ENCODE results near the gene ERN1.
"Not testable (repeated sequence)": the region's sequence is repeated elsewhere in the genome, so short reads cannot be mapped to it uniquely, and the experiment has no call there.

Gene ERN1

GRCh38 chr17:64024781-64025731, 104.9 kb downstream of the ERN1 start:
- peak; percentile 17 for DNase-seq (ENCODE audit: low read depth)

GRCh38 chr17:64024215-64024654, 105.7 kb downstream of the ERN1 start:
- no peak for DNase-seq (ENCODE audit: low read depth)

- no peak for DNase-seq (ENCODE audit: low read depth)
Observed at GRCh38 chr17:64022611-64023063, 107.3 kb downstream of the ERN1 start.

DNA sequence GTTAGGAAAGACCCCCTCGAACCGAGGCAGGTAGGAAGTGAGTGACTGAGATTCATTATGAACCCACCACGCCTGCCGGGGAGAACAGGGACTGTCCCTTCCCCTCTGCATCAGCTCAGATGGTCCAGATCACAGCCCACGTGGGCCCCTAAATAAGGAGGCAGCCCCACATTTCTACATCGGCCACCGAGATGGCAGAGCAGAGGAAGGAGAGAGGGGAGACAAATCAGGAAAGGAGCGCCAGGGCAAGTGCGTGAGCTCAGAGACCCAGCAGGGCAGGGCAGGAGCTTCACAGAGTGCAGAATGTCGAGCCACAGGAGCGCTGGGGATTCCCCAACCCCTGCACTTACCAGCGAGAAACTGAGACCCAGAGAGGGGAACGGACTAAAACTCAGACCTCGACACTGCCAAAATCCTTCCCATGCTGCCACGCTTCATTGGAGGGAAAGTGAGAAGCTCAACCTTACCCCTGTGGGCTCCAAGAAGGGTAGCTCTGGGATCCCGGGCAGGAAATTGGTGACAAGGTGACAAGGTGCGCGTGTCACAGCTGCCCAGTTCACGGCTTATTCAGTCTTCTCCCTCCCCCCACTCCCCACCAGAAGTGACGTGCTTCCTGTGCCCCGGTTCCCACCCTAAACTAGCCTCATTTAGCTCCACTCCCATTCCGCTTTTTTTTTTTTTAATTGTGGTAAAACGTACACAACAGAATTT, 109.7 kb downstream of the ERN1 start, which contains the start of gene ICAM2:
TSS of gene ICAM2 (minus strand) at position 578 of the 711 bp plus-strand sequence. CDS start 13,942 bp downstream, outside the sequence.
- peak; percentile 81 for DNase-seq (ENCODE audit: low read depth)

- DNase-seq (ENCODE audit: low read depth), result not testable (repeated sequence)
Observed at GRCh38 chr17:64019551-64019961, 110.4 kb downstream of the ERN1 start.

DNA sequence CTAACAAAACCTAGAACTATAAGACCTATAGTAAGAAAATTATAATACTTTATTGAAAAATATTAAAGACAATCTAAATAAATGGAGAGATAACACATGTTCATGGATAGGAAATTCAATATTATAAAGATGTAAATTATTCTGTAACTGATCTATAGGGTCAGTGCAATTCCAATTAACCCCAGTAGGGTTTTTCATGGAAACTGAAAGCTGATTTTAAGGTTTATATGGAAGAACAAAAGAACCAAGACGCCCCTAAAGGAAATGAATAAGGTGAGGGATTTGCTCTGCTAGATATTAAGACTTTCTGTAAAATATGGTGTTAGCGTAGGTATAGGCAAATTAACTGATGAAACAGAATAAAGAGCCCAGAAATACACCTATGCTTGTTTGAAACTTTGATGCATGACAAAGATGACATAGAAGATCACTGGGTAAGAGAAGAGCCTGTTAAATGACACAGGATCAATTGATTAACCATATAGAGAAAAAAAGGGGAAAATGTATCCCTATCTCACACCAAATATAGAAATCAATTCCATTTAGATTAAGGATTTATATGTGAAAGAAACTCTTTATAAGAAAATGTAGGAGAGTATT, 112.5 kb downstream of the ERN1 start:
- no peak for DNase-seq (ENCODE audit: low read depth)

DNA sequence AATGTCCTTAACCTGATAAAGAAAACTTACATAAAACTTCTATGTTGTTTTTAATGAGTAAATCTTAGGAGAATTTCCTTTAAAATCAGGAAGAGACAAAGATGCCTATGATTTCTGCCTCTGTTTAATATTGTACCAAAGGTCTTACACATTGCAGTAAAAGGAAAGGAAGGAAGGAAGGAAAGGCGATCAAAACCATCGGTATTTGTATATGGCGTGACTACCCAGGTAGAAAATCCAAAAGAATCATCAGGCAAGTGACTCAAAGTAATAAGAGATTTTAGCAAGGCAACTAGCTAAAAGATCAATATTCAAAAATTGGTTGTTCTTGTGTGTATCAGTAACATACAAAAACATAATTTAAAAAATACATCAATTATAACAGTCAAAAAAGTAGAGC, 113.0 kb downstream of the ERN1 start:
- DNase-seq (ENCODE audit: low read depth), result no peak

DNA sequence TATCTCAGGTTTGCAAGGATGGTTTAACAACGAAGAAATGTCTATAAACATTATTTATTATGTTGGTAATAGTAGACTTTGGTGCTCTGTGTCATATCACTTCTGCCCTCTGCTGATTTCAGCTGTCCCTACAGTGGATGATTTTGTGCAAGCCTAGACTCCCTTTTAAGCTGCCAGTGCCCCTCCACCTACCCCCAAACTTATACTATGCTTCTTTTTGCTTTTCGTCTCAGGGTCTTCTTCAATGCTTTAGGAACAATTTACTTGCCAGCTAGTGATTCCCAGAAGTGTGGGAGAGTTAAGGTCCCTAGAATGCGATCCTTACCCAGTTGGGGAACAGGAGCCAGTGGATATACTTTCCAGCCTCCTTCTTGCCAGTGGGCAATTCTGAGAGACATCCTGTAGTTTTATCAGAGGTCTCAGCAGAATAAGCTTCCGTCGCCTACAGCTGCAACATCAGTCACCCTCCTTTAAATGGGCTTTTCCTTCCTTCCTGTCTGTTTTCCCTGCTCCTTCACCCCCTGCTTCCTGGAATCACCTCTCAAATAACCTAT, 113.6 kb downstream of the ERN1 start:
- no peak for DNase-seq (ENCODE audit: low read depth)

DNA sequence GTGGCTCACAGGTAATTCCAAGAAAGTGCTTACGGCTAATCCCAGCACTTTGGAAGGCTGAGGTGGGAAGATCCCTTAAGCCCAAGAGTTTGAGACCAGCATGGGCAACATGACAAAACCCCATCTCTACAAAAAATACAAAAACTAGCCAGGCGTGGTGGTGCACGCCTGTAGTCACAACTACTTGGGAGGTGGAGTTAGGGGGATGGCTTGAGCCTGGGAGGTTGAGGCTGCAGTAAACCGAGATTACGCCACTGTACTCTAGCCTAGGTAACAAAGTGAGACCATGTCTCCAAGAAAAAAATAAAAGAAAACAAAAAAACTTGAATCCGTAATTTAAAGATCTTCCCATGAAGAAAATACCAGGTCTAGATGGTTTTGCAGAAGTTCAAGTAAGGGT, 114.5 kb downstream of the ERN1 start:
- no peak for DNase-seq (ENCODE audit: low read depth)

GRCh38 chr17:64009571-64010402, 120.2 kb downstream of the ERN1 start:
- no peak for DNase-seq (ENCODE audit: low read depth)

DNA sequence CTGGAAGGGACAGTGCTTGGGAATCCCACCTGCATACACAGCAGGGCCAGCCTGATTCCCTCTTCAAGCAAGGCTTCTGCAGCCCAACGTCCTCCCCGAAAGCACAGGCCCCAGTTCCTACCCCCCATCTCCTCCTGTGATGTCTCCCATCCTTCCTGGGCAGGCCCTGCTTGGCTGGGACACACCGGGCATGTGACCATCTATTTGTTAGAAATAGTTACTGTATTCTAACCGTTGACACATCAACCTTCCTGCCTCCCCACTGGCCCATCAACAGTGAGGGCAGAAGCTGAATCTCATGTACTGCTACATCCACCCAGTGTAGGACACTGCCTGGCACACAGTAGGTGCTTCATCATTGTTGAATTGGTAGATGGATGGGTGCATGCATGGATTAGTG, 121.1 kb downstream of the ERN1 start:
- no peak for DNase-seq (ENCODE audit: low read depth)

- no peak for DNase-seq (ENCODE audit: low read depth)
Observed at GRCh38 chr17:64008346-64008745, 121.6 kb downstream of the ERN1 start.

- no peak for DNase-seq (ENCODE audit: low read depth)
Observed at GRCh38 chr17:64007838-64008282, 122.1 kb downstream of the ERN1 start.

- DNase-seq (ENCODE audit: low read depth), result not testable (repeated sequence)
Observed at GRCh38 chr17:64007089-64007837, 122.7 kb downstream of the ERN1 start.

GRCh38 chr17:64006361-64007088, 123.4 kb downstream of the ERN1 start:
- no peak for DNase-seq (ENCODE audit: low read depth)

GRCh38 chr17:64005734-64006167, 124.2 kb downstream of the ERN1 start:
- DNase-seq (ENCODE audit: low read depth), result no peak

DNA sequence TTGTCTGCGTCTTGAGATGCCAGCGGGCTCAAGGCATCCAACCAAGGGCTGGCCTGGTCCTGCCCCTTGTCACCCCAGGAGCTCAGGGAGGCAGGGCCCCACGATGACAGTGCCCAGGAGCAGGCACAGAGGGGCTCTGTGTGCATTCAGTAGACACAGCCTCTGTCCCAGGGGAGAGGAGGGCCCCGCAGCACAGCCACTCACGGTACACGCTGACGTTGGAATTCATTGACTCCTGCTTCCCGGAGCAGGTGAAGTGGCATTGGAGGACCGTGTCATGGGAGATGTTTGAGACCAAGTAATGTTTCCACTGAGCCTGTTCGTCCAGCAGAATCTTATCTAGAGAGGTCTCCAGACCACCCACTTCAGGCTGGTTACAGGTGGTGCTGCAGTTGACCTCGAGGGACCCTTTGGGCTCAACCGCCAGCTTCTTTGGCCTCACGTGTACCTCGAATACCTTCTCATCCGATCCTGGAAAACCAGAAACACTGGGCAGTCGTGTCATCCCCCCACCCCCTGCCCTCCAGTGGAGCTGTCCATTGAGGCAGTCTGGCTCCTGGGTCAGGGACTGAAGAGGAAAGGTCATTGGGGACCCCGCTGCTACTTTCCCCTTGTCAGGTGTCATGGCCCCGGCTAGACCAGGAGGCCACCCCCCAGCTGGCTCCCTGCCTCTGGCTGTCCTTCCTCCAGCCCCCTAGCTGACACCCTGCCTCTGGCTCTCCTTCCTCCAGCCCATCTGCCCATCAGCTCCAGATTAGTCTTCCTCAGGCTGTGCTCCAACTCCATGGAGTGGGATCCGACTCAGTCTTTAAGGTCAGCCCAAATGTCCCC, 124.8 kb downstream of the ERN1 start:
- no peak for DNase-seq (ENCODE audit: low read depth)

GRCh38 chr17:64004218-64004770, 125.7 kb downstream of the ERN1 start:
- no peak for DNase-seq (ENCODE audit: low read depth)

Data from stimulated activated CD8-positive, alpha-beta memory T cell treated with anti-CD3 and anti-CD28 coated beads, Interleukin-12 subunit alpha, Interleukin-12 subunit beta, amount 100 ng/mL, for 4 hours (primary cell).